ENCODE results near the gene KCNC1. TPM values are rescaled to one million over a fixed set of nuclear protein-coding genes. Genes with fewer than 3 reads are reported as not detected.

KCNC1 gene
- total RNA-seq, 1 experiment from 2014 or later: 0.04 TPM

DNA sequence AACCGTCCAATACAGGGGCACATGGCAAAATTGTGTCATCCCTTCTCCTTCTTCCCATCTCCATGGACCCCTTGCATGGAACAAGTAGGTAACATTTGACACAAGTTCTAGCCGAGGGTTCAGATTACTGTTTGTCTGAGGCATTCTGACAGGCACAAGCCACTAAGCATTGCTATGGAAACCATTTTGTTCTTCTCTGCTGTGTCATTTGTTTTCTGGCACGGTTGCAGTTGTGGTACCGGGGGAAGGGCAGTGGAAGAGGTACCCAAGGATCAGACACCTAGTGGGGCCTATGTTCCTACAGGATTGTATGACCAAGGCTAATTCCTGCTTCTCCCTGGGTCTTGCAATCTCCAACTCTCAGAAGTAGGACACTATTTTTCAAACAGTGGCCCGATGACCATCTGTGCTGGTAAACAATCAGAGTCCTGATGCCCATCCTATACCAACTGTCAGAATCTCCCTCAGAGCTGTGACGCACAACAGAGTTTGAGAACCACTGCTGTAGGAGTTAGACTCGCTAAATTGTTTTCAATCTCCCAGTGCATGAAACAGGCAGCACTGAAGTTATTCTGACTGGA is 69.3 kb downstream of the KCNC1 start:
- Histone ChIP-seq H3K79me2 (ENCODE audit: insufficient read depth, low read length) (no peaks in the 10 kb centered on the region), H2BK5ac (ENCODE audit: insufficient read length, low read length) (no peak overlapping the region), H3K27me3 (ENCODE audit: insufficient read depth, low read length) (0 out of 2 replicates have a peak, but pooled peaks cover 2% of the 10 kb centered on the region), H3K4ac (ENCODE audit: low read depth, low read length) (no peak overlapping the region), H2AFZ (ENCODE audit: low read length) (no peak overlapping the region), H2BK120ac (ENCODE audit: low read depth, low read length, poor library complexity, severe bottlenecking) (no peak overlapping the region), H4K8ac (replicated peaks; ENCODE audit: insufficient read length, low read depth, low read length) (no peak overlapping the region), H4K20me1 (ENCODE audit: control insufficient read depth, insufficient read depth, insufficient read length) (no peaks in the 10 kb centered on the region), H3T11ph (ENCODE audit: low read length) (no peak overlapping the region), H3K4me2 (ENCODE audit: insufficient read depth, insufficient read length, low read length) (no peak overlapping the region), H2AK5ac (ENCODE audit: insufficient read length, low read length) (no peak overlapping the region), H3K9ac (ENCODE audit: extremely low read depth, insufficient read length, low read length) (no peak overlapping the region), H3K56ac (ENCODE audit: insufficient read length, low read depth, low read length) (no peak overlapping the region), H3K9me3 (ENCODE audit: control insufficient read depth, low read depth, low read length) (no peaks in the 10 kb centered on the region), H4K5ac (ENCODE audit: insufficient read length, low read depth, low read length) (no peak overlapping the region), H3K27ac (ENCODE audit: insufficient read length, low read depth, low read length) (no peak overlapping the region), H2BK20ac (ENCODE audit: low read depth, low read length, poor library complexity, severe bottlenecking) (no peak overlapping the region), H2BK15ac (ENCODE audit: low read depth, low read length) (no peak overlapping the region), H4K91ac (ENCODE audit: insufficient read length, low read depth, low read length) (no peak overlapping the region), H3K14ac (ENCODE audit: insufficient read depth, low read length) (no peak overlapping the region), H3K18ac (ENCODE audit: insufficient read length, low read depth, low read length) (no peak overlapping the region), H2BK12ac (ENCODE audit: insufficient read length, low read depth, low read length) (no peak overlapping the region), H3K23me2 (ENCODE audit: insufficient read length, low read depth, low read length, poor library complexity, severe bottlenecking) (no peaks in the 10 kb centered on the region), H3K23ac (ENCODE audit: insufficient read length, low read depth, low read length) (no peak overlapping the region), H3K79me1 (ENCODE audit: insufficient read depth, low read depth, low read length, poor library complexity, severe bottlenecking) (no peaks in the 10 kb centered on the region), H3K4me1 (ENCODE audit: insufficient read depth, low read length) (0 out of 2 replicates have a peak, but pooled peaks cover 2% of the 10 kb centered on the region)
- no peak overlapping the region for H3K4me3 Mint-ChIP-seq
- peaks cover 23 to 28% of the 10 kb centered on the region in 2 experiments for H3K4me1 Mint-ChIP-seq
- WGBS (ENCODE audit: extremely low coverage, insufficient read length, low lambda C conversion rate): no CpG with 5 or more reads among the region's 7 CpGs
- H3K9me3 Mint-ChIP-seq: peaks cover 2 to 7% of the 10 kb centered on the region in 2 experiments; a peak in 2 of 5 replicates
- no peak overlapping the region for H3K27ac Mint-ChIP-seq
- no peak for DNase-seq
- TF ChIP-seq CTCF (conservative IDR thresholded peaks at IDR 0.05): no peak
- peaks cover 0 to 6% (median 2%) of the 10 kb centered on the region in 3 experiments; a peak in 3 of 7 replicates for H3K36me3 Mint-ChIP-seq (ENCODE audit: insufficient read depth in 1 of 3, low read depth in 3 of 3)
- peaks cover 10% of the 10 kb centered on the region for H3K27me3 Mint-ChIP-seq (ENCODE audit: low read depth)
